Measurements from ENCODE around the gene CST7.
A peak's percentile ranks its signal among the peaks of the same experiment; 100 is the strongest.
"Not testable (repeated sequence)": the region's sequence is repeated elsewhere in the genome, so short reads cannot be mapped to it uniquely, and the experiment has no call there.

CST7 gene

GRCh38 chr20:24948939-24949679 lies at the start of gene CST7:
Gene CST7 (plus strand): TSS chr20:24949269. CDS start chr20:24949506, 237 bp downstream.
- peak; percentile 86 for DNase-seq

- no peak for DNase-seq
Measured at GRCh38 chr20:24906806-24907205, 42.3 kb upstream of the CST7 start.

- DNase-seq, result no peak
Measured at GRCh38 chr20:24908642-24909041, 40.4 kb upstream of the CST7 start.

GRCh38 chr20:24909086-24909780 lies 39.8 kb upstream of the CST7 start:
- no peak for DNase-seq

GRCh38 chr20:24909861-24910260 lies 39.2 kb upstream of the CST7 start:
- DNase-seq, result no peak

- DNase-seq, result no peak
Measured at GRCh38 chr20:24910461-24910860, 38.6 kb upstream of the CST7 start.

GRCh38 chr20:24911461-24911860 lies 37.6 kb upstream of the CST7 start:
- DNase-seq, result no peak

- no peak for DNase-seq
Measured at GRCh38 chr20:24912397-24913075, 36.5 kb upstream of the CST7 start.

- no peak for DNase-seq
Measured at GRCh38 chr20:24913076-24913628, 35.9 kb upstream of the CST7 start.

- DNase-seq, result no peak
Measured at GRCh38 chr20:24914388-24915241, 34.5 kb upstream of the CST7 start.

GRCh38 chr20:24915440-24915839 lies 33.6 kb upstream of the CST7 start:
- DNase-seq, result no peak

- no peak for DNase-seq
Measured at GRCh38 chr20:24915892-24916291, 33.2 kb upstream of the CST7 start.

GRCh38 chr20:24916412-24916811 lies 32.7 kb upstream of the CST7 start:
- no peak for DNase-seq

- no peak for DNase-seq
Measured at GRCh38 chr20:24917056-24917455, 32.0 kb upstream of the CST7 start.

- DNase-seq, result peak; percentile 48
Measured at GRCh38 chr20:24917797-24918578, 31.1 kb upstream of the CST7 start.

GRCh38 chr20:24918579-24919566 lies 30.2 kb upstream of the CST7 start:
- DNase-seq, result no peak

GRCh38 chr20:24919665-24920064 lies 29.4 kb upstream of the CST7 start:
- not testable (repeated sequence) for DNase-seq

- DNase-seq, result not testable (repeated sequence)
Measured at GRCh38 chr20:24920706-24921105, 28.4 kb upstream of the CST7 start.

- not testable (repeated sequence) for DNase-seq
Measured at GRCh38 chr20:24929259-24929658, 19.8 kb upstream of the CST7 start.

Measured in activated naive CD4-positive, alpha-beta T cell treated with Interleukin-2 at 50 U/mL for 16 hours (primary cell).